Measurements from ENCODE around the gene TP53.

TP53 gene

GRCh38 chr17:7687072-7687907, at the start of gene TP53:
Gene TP53 (minus strand): TSS chr17:7687490. CDS start chr17:7676594, 10,896 bp downstream.
- peak within 1 kb of the TSS; percentile 88 to 95 (median 92) for H3K9ac ChIP-seq (ENCODE audit: low read length in 5 of 5)
- H3K4me1 ChIP-seq (ENCODE audit: control insufficient read depth in 5 of 5, insufficient read depth in 5 of 5, low read length in 5 of 5), result peaks cover 4 to 39% (median 31%) of the 10 kb centered on the region in 5 donors
- no peaks in the 10 kb centered on the region for H3K9me3 ChIP-seq (ENCODE audit: control insufficient read depth in 5 of 5, low read length in 5 of 5)
- H3K36me3 ChIP-seq (ENCODE audit: control insufficient read depth in 5 of 5, insufficient read depth in 5 of 5, low read length in 5 of 5), result no peaks in the 10 kb centered on the region
- H3K27me3 ChIP-seq (ENCODE audit: control insufficient read depth in 5 of 5, insufficient read depth in 4 of 5, low read length in 5 of 5), result no peaks in the 10 kb centered on the region
- H3K4me3 ChIP-seq (ENCODE audit: low read depth in 1 of 5, low read length in 5 of 5), result peak within 1 kb of the TSS; percentile 84 to 100 (median 99)
- peak within 1 kb of the TSS; percentile 99 for H3K27ac ChIP-seq (ENCODE audit: low read depth, low read length)

GRCh38 chr17:7732981-7733539, 45.8 kb upstream of the TP53 start:
- no peaks in the 10 kb centered on the region for H3K4me1 ChIP-seq (ENCODE audit: control insufficient read depth in 5 of 5, insufficient read depth in 5 of 5, low read length in 5 of 5)
- H3K27me3 ChIP-seq (ENCODE audit: control insufficient read depth in 5 of 5, insufficient read depth in 4 of 5, low read length in 5 of 5), result peaks cover 0 to 12% (median 0%) of the 10 kb centered on the region in 5 donors
- no peak overlapping the region for H3K9ac ChIP-seq (ENCODE audit: low read length in 5 of 5)
- H3K36me3 ChIP-seq (ENCODE audit: control insufficient read depth in 5 of 5, insufficient read depth in 5 of 5, low read length in 5 of 5), result no peaks in the 10 kb centered on the region
- no peak overlapping the region for H3K4me3 ChIP-seq (ENCODE audit: low read depth in 1 of 5, low read length in 5 of 5)
- no peaks in the 10 kb centered on the region for H3K9me3 ChIP-seq (ENCODE audit: control insufficient read depth in 5 of 5, low read length in 5 of 5)
- H3K27ac ChIP-seq (ENCODE audit: low read depth, low read length), result no peak overlapping the region

DNA sequence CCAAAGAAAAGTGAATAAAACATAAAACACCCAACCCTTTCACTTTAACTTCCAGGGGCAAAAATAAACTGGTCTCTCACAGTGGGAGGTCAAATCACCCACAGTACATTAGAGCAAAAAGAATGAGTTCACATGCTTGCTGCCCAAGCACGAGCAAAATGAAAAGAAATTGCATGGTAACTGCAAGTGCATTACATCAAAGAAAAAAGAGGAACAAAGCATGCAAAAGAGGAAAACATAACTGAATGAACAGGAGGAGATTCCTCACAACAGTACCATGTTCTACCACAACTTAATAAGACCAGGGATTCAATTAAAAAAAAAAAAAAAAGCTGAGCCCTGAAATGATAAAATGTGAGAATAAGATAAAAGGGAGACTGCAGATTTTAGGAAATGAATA, 42.5 kb upstream of the TP53 start:
- no peak overlapping the region for H3K27ac ChIP-seq (ENCODE audit: low read depth, low read length)
- H3K9me3 ChIP-seq (ENCODE audit: control insufficient read depth in 5 of 5, low read length in 5 of 5), result no peaks in the 10 kb centered on the region
- no peaks in the 10 kb centered on the region for H3K36me3 ChIP-seq (ENCODE audit: control insufficient read depth in 5 of 5, insufficient read depth in 5 of 5, low read length in 5 of 5)
- H3K9ac ChIP-seq (ENCODE audit: low read length in 5 of 5), result no peak overlapping the region
- H3K27me3 ChIP-seq (ENCODE audit: control insufficient read depth in 5 of 5, insufficient read depth in 4 of 5, low read length in 5 of 5), result peaks cover 0 to 8% (median 3%) of the 10 kb centered on the region in 5 donors
- no peak overlapping the region for H3K4me3 ChIP-seq (ENCODE audit: low read depth in 1 of 5, low read length in 5 of 5)
- no peaks in the 10 kb centered on the region for H3K4me1 ChIP-seq (ENCODE audit: control insufficient read depth in 5 of 5, insufficient read depth in 5 of 5, low read length in 5 of 5)

- H3K27me3 ChIP-seq (ENCODE audit: control insufficient read depth in 5 of 5, insufficient read depth in 4 of 5, low read length in 5 of 5), result peaks cover 0 to 8% (median 3%) of the 10 kb centered on the region in 5 donors
- H3K9ac ChIP-seq (ENCODE audit: low read length in 5 of 5), result no peak overlapping the region
- no peak overlapping the region for H3K27ac ChIP-seq (ENCODE audit: low read depth, low read length)
- no peak overlapping the region for H3K4me3 ChIP-seq (ENCODE audit: low read depth in 1 of 5, low read length in 5 of 5)
- H3K36me3 ChIP-seq (ENCODE audit: control insufficient read depth in 5 of 5, insufficient read depth in 5 of 5, low read length in 5 of 5), result no peaks in the 10 kb centered on the region
- H3K9me3 ChIP-seq (ENCODE audit: control insufficient read depth in 5 of 5, low read length in 5 of 5), result no peaks in the 10 kb centered on the region
- no peaks in the 10 kb centered on the region for H3K4me1 ChIP-seq (ENCODE audit: control insufficient read depth in 5 of 5, insufficient read depth in 5 of 5, low read length in 5 of 5)
Measured at GRCh38 chr17:7727886-7728285, 40.6 kb upstream of the TP53 start.

GRCh38 chr17:7721612-7722011, 34.3 kb upstream of the TP53 start:
- no peaks in the 10 kb centered on the region for H3K36me3 ChIP-seq (ENCODE audit: control insufficient read depth in 5 of 5, insufficient read depth in 5 of 5, low read length in 5 of 5)
- peaks cover 0 to 16% (median 15%) of the 10 kb centered on the region in 5 donors for H3K4me1 ChIP-seq (ENCODE audit: control insufficient read depth in 5 of 5, insufficient read depth in 5 of 5, low read length in 5 of 5)
- no peak overlapping the region for H3K4me3 ChIP-seq (ENCODE audit: low read depth in 1 of 5, low read length in 5 of 5)
- no peaks in the 10 kb centered on the region for H3K9me3 ChIP-seq (ENCODE audit: control insufficient read depth in 5 of 5, low read length in 5 of 5)
- peaks cover 8 to 23% (median 17%) of the 10 kb centered on the region in 5 donors for H3K27me3 ChIP-seq (ENCODE audit: control insufficient read depth in 5 of 5, insufficient read depth in 4 of 5, low read length in 5 of 5)
- H3K9ac ChIP-seq (ENCODE audit: low read length in 5 of 5), result no peak overlapping the region
- no peak overlapping the region for H3K27ac ChIP-seq (ENCODE audit: low read depth, low read length)

- Histone ChIP-seq H3K9me3 (ENCODE audit: control insufficient read depth in 5 of 5, low read length in 5 of 5) (no peaks in the 10 kb centered on the region), H3K27me3 (ENCODE audit: control insufficient read depth in 5 of 5, insufficient read depth in 4 of 5, low read length in 5 of 5) (peaks cover 20 to 38% (median 32%) of the 10 kb centered on the region in 5 donors), H3K4me3 (ENCODE audit: low read depth in 1 of 5, low read length in 5 of 5) (no peak overlapping the region), H3K9ac (ENCODE audit: low read length in 5 of 5) (no peak overlapping the region), H3K36me3 (ENCODE audit: control insufficient read depth in 5 of 5, insufficient read depth in 5 of 5, low read length in 5 of 5) (no peaks in the 10 kb centered on the region), H3K4me1 (ENCODE audit: control insufficient read depth in 5 of 5, insufficient read depth in 5 of 5, low read length in 5 of 5) (peaks cover 0 to 22% (median 18%) of the 10 kb centered on the region in 5 donors), H3K27ac (ENCODE audit: low read depth, low read length) (no peak overlapping the region)
Measured at GRCh38 chr17:7720125-7720524, 32.8 kb upstream of the TP53 start.

DNA sequence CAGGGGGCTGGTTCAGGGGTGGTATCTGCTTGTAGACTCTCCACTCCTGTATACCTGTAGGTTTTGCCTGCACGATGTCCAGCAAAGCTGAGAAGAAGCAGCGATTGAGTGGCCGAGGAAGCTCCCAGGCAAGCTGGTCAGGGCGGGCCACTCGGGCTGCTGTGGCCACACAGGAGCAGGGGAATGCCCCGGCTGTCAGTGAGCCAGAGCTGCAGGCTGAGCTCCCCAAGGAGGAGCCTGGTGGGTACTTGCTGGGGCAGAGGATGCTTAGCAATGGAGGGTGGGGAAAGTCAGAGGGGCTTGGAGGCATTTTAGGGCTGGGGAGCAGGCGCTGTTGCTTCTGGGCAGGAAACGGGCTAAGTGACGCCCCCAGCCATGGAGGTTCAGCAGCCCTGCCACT, 32.4 kb upstream of the TP53 start:
- Histone ChIP-seq H3K4me1 (ENCODE audit: control insufficient read depth in 5 of 5, insufficient read depth in 5 of 5, low read length in 5 of 5) (peaks cover 0 to 22% (median 18%) of the 10 kb centered on the region in 5 donors), H3K36me3 (ENCODE audit: control insufficient read depth in 5 of 5, insufficient read depth in 5 of 5, low read length in 5 of 5) (no peaks in the 10 kb centered on the region), H3K9ac (ENCODE audit: low read length in 5 of 5) (no peak overlapping the region), H3K27ac (ENCODE audit: low read depth, low read length) (no peak overlapping the region), H3K27me3 (ENCODE audit: control insufficient read depth in 5 of 5, insufficient read depth in 4 of 5, low read length in 5 of 5) (peaks cover 22 to 43% (median 36%) of the 10 kb centered on the region in 5 donors), H3K9me3 (ENCODE audit: control insufficient read depth in 5 of 5, low read length in 5 of 5) (no peaks in the 10 kb centered on the region), H3K4me3 (ENCODE audit: low read depth in 1 of 5, low read length in 5 of 5) (no peak overlapping the region)

DNA sequence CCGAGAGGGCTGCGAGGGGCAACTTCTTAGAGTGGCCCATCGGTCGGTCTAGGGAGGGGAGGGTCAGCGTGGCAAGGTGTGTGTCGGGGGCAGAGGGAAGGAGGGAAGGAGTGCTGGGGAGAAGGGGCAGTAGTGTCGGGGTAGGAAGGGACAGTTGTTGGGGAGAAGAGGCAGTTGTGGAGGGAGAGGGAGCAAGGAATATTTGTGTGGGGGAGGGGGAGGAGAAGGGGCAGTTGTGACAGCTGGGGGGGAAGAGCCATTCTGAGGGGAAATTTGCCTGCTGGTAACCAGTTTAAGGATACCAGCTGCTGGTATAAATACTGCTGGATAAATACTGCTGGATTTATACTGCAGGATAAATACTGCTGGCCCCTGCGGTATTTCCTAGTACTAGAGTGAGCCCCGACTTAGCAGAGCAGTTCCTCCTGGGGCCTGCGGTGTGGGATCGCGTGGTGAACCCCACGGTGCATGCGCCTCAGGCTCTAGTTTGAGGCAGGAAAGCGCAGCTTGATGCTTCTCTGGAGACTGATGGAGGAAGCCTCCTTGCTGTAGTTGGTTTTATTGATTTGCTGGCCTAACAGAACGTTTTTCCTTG, 30.6 kb upstream of the TP53 start:
- H3K9me3 ChIP-seq (ENCODE audit: control insufficient read depth in 5 of 5, low read length in 5 of 5), result no peaks in the 10 kb centered on the region
- no peak overlapping the region for H3K27ac ChIP-seq (ENCODE audit: low read depth, low read length)
- peak overlapping the region in 1 of 5 donors; percentile 55 for H3K9ac ChIP-seq (ENCODE audit: low read length in 5 of 5)
- H3K4me3 ChIP-seq (ENCODE audit: low read depth in 1 of 5, low read length in 5 of 5), result peak overlapping the region; percentile 35 to 69 (median 54)
- peaks cover 26 to 52% (median 43%) of the 10 kb centered on the region in 5 donors for H3K27me3 ChIP-seq (ENCODE audit: control insufficient read depth in 5 of 5, insufficient read depth in 4 of 5, low read length in 5 of 5)
- peaks cover 0 to 22% (median 18%) of the 10 kb centered on the region in 5 donors for H3K4me1 ChIP-seq (ENCODE audit: control insufficient read depth in 5 of 5, insufficient read depth in 5 of 5, low read length in 5 of 5)
- no peaks in the 10 kb centered on the region for H3K36me3 ChIP-seq (ENCODE audit: control insufficient read depth in 5 of 5, insufficient read depth in 5 of 5, low read length in 5 of 5)

- H3K27ac ChIP-seq (ENCODE audit: low read depth, low read length), result no peak within 1 kb of the TSS
- H3K9me3 ChIP-seq (ENCODE audit: control insufficient read depth in 5 of 5, low read length in 5 of 5), result no peaks in the 10 kb centered on the region
- no peaks in the 10 kb centered on the region for H3K36me3 ChIP-seq (ENCODE audit: control insufficient read depth in 5 of 5, insufficient read depth in 5 of 5, low read length in 5 of 5)
- peak within 1 kb of the TSS in 3 of 5 donors; percentile 55 to 62 (median 58) for H3K9ac ChIP-seq (ENCODE audit: low read length in 5 of 5)
- H3K27me3 ChIP-seq (ENCODE audit: control insufficient read depth in 5 of 5, insufficient read depth in 4 of 5, low read length in 5 of 5), result peaks cover 28 to 59% (median 45%) of the 10 kb centered on the region in 5 donors
- H3K4me1 ChIP-seq (ENCODE audit: control insufficient read depth in 5 of 5, insufficient read depth in 5 of 5, low read length in 5 of 5), result peaks cover 0 to 22% (median 18%) of the 10 kb centered on the region in 5 donors
- H3K4me3 ChIP-seq (ENCODE audit: low read depth in 1 of 5, low read length in 5 of 5), result peak within 1 kb of the TSS; percentile 35 to 69 (median 54)
Measured at GRCh38 chr17:7716901-7717755, 29.8 kb upstream of the TP53 start, which contains the start of gene DNAH2. Gene DNAH2 (plus strand): TSS chr17:7717744. CDS start chr17:7719735, 1,991 bp downstream.

All from subcutaneous abdominal adipose tissue (tissue), 5 donors.